SK-N-SH (cell line): ENCODE results near the gene MATN4. TPM values are rescaled to one million over a fixed set of nuclear protein-coding genes. Genes with fewer than 3 reads are reported as not detected.

Experiments used
- CTCF ChIA-PET: fragments of 300-600, 350-600 bp; formaldehyde crosslinking; extraction: SDS; loops from one replicate; lab custom pipeline; 2021; lab: Yijun Ruan, JAX
- POLR2A ChIA-PET: fragments of 350-600 bp; sonication (Branson Sonifier 250); formaldehyde crosslinking; extraction: SDS; loops from one replicate; lab custom pipeline; 2020; ENCODE audit warnings: antibody characterized with exemption, inconsistent platforms; lab: Yijun Ruan, JAX
- DNase-seq: peaks from one replicate; pipeline ENCODE4 v3.0.0; 2012
- H2AFZ ChIP-seq: fragments of 200-600 bp; sonication (generic); 2 replicates; pipeline ENCODE4 v1.8.1; 2016; ENCODE audit warnings: antibody characterized with exemption, mild to moderate bottlenecking, low read depth
- H3F3A ChIP-seq: fragments of 200-600 bp; sonication (generic); replicated peaks from 2 replicates; pipeline ENCODE3; 2016; ENCODE audit warnings: antibody characterized with exemption, mild to moderate bottlenecking; ENCODE audit not compliant: insufficient read depth
- H3K27ac ChIP-seq, 2 experiments: fragments of 200-500 bp in 1 of 2; fragments of 200-600 bp in 1 of 2; sonication (Bioruptor generic) in 1 of 2; sonication (generic), shearing (Covaris generic) in 1 of 2; 2 replicates each; pipeline versions ENCODE4 v1.5.1 to v1.6.1; 2014 to 2016; ENCODE audit warnings: low read depth in 2 of 2, inconsistent platforms in 1 of 2, low read length in 1 of 2, mild to moderate bottlenecking in 1 of 2, mixed read lengths in 1 of 2
- H3K27me3 ChIP-seq: fragments of 200-600 bp; sonication (generic), shearing (Covaris generic); 2 replicates; pipeline ENCODE4 v1.6.1; 2016; ENCODE audit warnings: mixed run types; ENCODE audit not compliant: insufficient read depth
- H3K36me3 ChIP-seq, 2 experiments: fragments of 200-500 bp in 1 of 2; fragments of 200-600 bp in 1 of 2; sonication (Bioruptor generic) in 1 of 2; sonication (generic) in 1 of 2; replicated peaks in 1 of 2; 2 replicates each; pipeline versions ENCODE3 to v1.5.1; 2014 to 2016; ENCODE audit warnings: low read length in 1 of 2, mild to moderate bottlenecking in 1 of 2; ENCODE audit not compliant: insufficient read depth in 2 of 2, control insufficient read depth in 1 of 2
- H3K4me1 ChIP-seq, 2 experiments: fragments of 200-500 bp in 1 of 2; fragments of 200-600 bp in 1 of 2; sonication (Bioruptor generic) in 1 of 2; sonication (generic), shearing (Covaris generic) in 1 of 2; 2 replicates each; pipeline versions ENCODE4 v1.5.1 to v1.6.1; 2014 to 2016; ENCODE audit warnings: low read depth in 1 of 2, low read length in 1 of 2, mixed run types in 1 of 2; ENCODE audit not compliant: insufficient read depth in 2 of 2, control insufficient read depth in 1 of 2
- H3K4me2 ChIP-seq: fragments of 200-600 bp; sonication (generic), shearing (Covaris generic); 2 replicates; pipeline ENCODE4 v1.6.1; 2017; ENCODE audit warnings: mixed run types
- H3K4me3 ChIP-seq, 2 experiments: fragments of 200-500 bp in 1 of 2; fragments of 200-600 bp in 1 of 2; sonication (Bioruptor generic) in 1 of 2; sonication (generic), shearing (Covaris generic) in 1 of 2; 2 replicates each; pipeline versions ENCODE4 v1.5.1 to v1.8.1; 2014 to 2016; ENCODE audit warnings: low read depth in 2 of 2, inconsistent platforms in 1 of 2, low read length in 1 of 2, mild to moderate bottlenecking in 1 of 2, mixed read lengths in 1 of 2, moderate library complexity in 1 of 2
- H3K79me2 ChIP-seq: fragments of 200-600 bp; sonication (generic); 2 replicates; pipeline ENCODE4 v1.8.1; 2017; ENCODE audit warnings: mild to moderate bottlenecking; ENCODE audit not compliant: insufficient read depth
- H3K9ac ChIP-seq: fragments of 200-600 bp; sonication (generic); 2 replicates; pipeline ENCODE4 v1.6.1; 2017; ENCODE audit warnings: mixed run types
- H3K9me2 ChIP-seq: fragments of 200-600 bp; sonication (generic); 2 replicates; pipeline ENCODE4 v1.6.1; 2017; ENCODE audit warnings: mixed run types
- H3K9me3 ChIP-seq: fragments of 200-600 bp; sonication (generic); 2 replicates; pipeline ENCODE4 v1.6.1; 2017; ENCODE audit warnings: mixed run types, mild to moderate bottlenecking, moderate library complexity
- H4K20me1 ChIP-seq: fragments of 200-600 bp; sonication (generic); 2 replicates; pipeline ENCODE4 v1.6.1; 2017; ENCODE audit warnings: mild to moderate bottlenecking, mixed run types; ENCODE audit not compliant: insufficient read depth
- ELF1 ChIP-seq: IDR thresholded peaks from 2 replicates; pipeline ENCODE4 v1.4.0; 2012
- EZH2phosphoT487 ChIP-seq: fragments of 200-600 bp; sonication (generic); IDR thresholded peaks from 2 replicates; pipeline ENCODE4 v1.6.1; 2017; ENCODE audit warnings: low read depth, mixed run types, mild to moderate bottlenecking, antibody characterized with exemption, moderate library complexity, borderline replicate concordance
- FOSL2 ChIP-seq: IDR thresholded peaks from 2 replicates; pipeline ENCODE4 v1.4.0; 2012; ENCODE audit warnings: low read depth, mild to moderate bottlenecking, moderate library complexity, borderline replicate concordance
- FOXJ3 ChIP-seq: sonication (generic); formaldehyde crosslinking; IDR thresholded peaks from 2 replicates; pipeline ENCODE4 v1.5.1; 2020; ENCODE audit warnings: mild to moderate bottlenecking, missing genetic modification reagents
- IRF3 ChIP-seq: fragments of 150-350 bp; IDR thresholded peaks from 2 replicates; pipeline ENCODE4 v1.6.1; 2016; ENCODE audit warnings: mild to moderate bottlenecking, low read depth, low read length
- JUND ChIP-seq: IDR thresholded peaks from 2 replicates; pipeline ENCODE4 v1.4.0; 2012
- MAX ChIP-seq: IDR thresholded peaks from 2 replicates; pipeline ENCODE4 v1.4.0; 2012; ENCODE audit warnings: low read depth
- MXI1 ChIP-seq: IDR thresholded peaks from 2 replicates; pipeline ENCODE4 v1.6.1; 2012; ENCODE audit warnings: mild to moderate bottlenecking, low read depth, low read length, improper control_type of control experiment
- NRF1 ChIP-seq: IDR thresholded peaks from 2 replicates; pipeline ENCODE4 v1.6.1; 2012; ENCODE audit warnings: low read depth, mild to moderate bottlenecking, low read length
- RCOR1 ChIP-seq: fragments of 150-350 bp; IDR thresholded peaks from 2 replicates; pipeline ENCODE4 v1.6.1; 2017; ENCODE audit warnings: antibody characterized with exemption, low read length
- RFX5 ChIP-seq: IDR thresholded peaks from 2 replicates; pipeline ENCODE4 v1.6.1; 2012; ENCODE audit warnings: mild to moderate bottlenecking, improper control_type of control experiment, low read length
- SIN3A ChIP-seq: IDR thresholded peaks from 2 replicates; pipeline ENCODE4 v1.6.1; 2012; ENCODE audit warnings: low read depth, mild to moderate bottlenecking, low read length, moderate library complexity, borderline replicate concordance
- USF1 ChIP-seq: IDR thresholded peaks from 2 replicates; pipeline ENCODE4 v1.4.0; 2012; ENCODE audit warnings: low read depth, borderline replicate concordance
- USF2 ChIP-seq: fragments of 150-350 bp; IDR thresholded peaks from 2 replicates; pipeline ENCODE4 v1.6.1; 2017; ENCODE audit warnings: antibody characterized with exemption, low read length, low read depth, borderline replicate concordance
- WGBS: methylation state at CpG from one replicate; pipeline ENCODE4 v1.1.6; 2017; ENCODE audit warnings: low lambda C conversion rate; 5-methylcytosine and 5-hydroxymethylcytosine counted together
- polyA plus RNA-seq, 3 experiments: library from polyadenylated mRNA; depleted of rRNA; stranded (reverse); fragments of >200 nt; gene quantifications; 2 replicates each; pipeline ENCODE4 v1.2.3, GENCODE V29; 2012

Gene MATN4
- polyA plus RNA-seq, 1 of the 3 experiments (the other 2 are of a cell fraction): 0.16 TPM

- TF ChIP-seq IRF3: no peak
- no peak for TF ChIP-seq MXI1
- no peak for TF ChIP-seq SIN3A
- TF ChIP-seq JUND: no peak
Measured at GRCh38 chr20:45254383-45255262, 53.5 kb downstream of the MATN4 start, which contains the start of gene SLPI (continued).

- Histone ChIP-seq H3K36me3 (no peaks in the 10 kb centered on the region), H3K9me3 (no peaks in the 10 kb centered on the region), H3K4me3 (no peak overlapping the region), H2AFZ (no peak overlapping the region), H3K27me3 (peaks cover 34% of the 10 kb centered on the region; the same call in 1 of the 2 replicates), H4K20me1 (no peaks in the 10 kb centered on the region), H3K4me2 (no peak overlapping the region), H3K27ac (no peak overlapping the region), H3K4me1 (no peaks in the 10 kb centered on the region), H3F3A (no peaks in the 10 kb centered on the region), H3K9ac (no peak overlapping the region), H3K9me2 (no peaks in the 10 kb centered on the region), H3K79me2 (no peaks in the 10 kb centered on the region)
- CTCF ChIA-PET: interaction anchor here (1.0 kb wide), 2 partner anchors 10 to 37 kb away, joined by 3 read pairs; no protein-coding TSS in a partner anchor
- POLR2A ChIA-PET: no interaction called here
- no peak for DNase-seq
- WGBS: 18% methylated on average over 4 of the region's 4 CpGs
- TF ChIP-seq FOXJ3 (CRISPR knock-in tag) (no peak), RCOR1 (no peak), NRF1 (no peak), USF2 (no peak), ELF1 (no peak)
Measured at GRCh38 chr20:45253261-45253660, 54.8 kb downstream of the MATN4 start.

- POLR2A ChIA-PET: no interaction called here
- no peak for TF ChIP-seq MAX
- TF ChIP-seq USF1: no peak
- TF ChIP-seq FOSL2: no peak
- no peak for TF ChIP-seq EZH2phosphoT487
- no peak for TF ChIP-seq MXI1
- TF ChIP-seq RFX5: no peak
Measured at GRCh38 chr20:45251884-45252560, 56.1 kb downstream of the MATN4 start.

More at GRCh38 chr20:45251884-45252560, 56.1 kb downstream of the MATN4 start:
- no peaks in the 10 kb centered on the region for H4K20me1 ChIP-seq
- H3K4me2 ChIP-seq: no peak overlapping the region
- H3K9me2 ChIP-seq: no peaks in the 10 kb centered on the region
- DNase-seq: no peak
- WGBS: 6% methylated on average over 5 of the region's 5 CpGs
- no peaks in the 10 kb centered on the region for H3K9me3 ChIP-seq
- H3F3A ChIP-seq: no peaks in the 10 kb centered on the region
- CTCF ChIA-PET: interaction anchor here (1.0 kb wide), 1 partner anchor 38 kb away, joined by 3 read pairs; no protein-coding TSS in a partner anchor
- H3K4me1 ChIP-seq: no peaks in the 10 kb centered on the region
- H3K4me3 ChIP-seq: no peak overlapping the region
- no peaks in the 10 kb centered on the region for H3K36me3 ChIP-seq
- no peak overlapping the region for H3K27ac ChIP-seq
- H3K27me3 ChIP-seq: peaks cover 34% of the 10 kb centered on the region; the same call in 1 of the 2 replicates
- no peak overlapping the region for H3K9ac ChIP-seq
- no peaks in the 10 kb centered on the region for H3K79me2 ChIP-seq
- no peak overlapping the region for H2AFZ ChIP-seq
